HCT116 (cell line): ENCODE measurements around the gene CCDC187. TPM values are rescaled to one million over a fixed set of nuclear protein-coding genes. Genes with fewer than 3 reads are reported as not detected.

Experiments
- ATAC-seq: fragments of 200-7000 bp; cut with Tn5 transposase; 2 replicates; pipeline ENCODE4 v1.9.1; 2020; ENCODE audit warnings: mild to moderate bottlenecking, moderate library complexity
- BruUV-seq: library from RNA; stranded (reverse); fragments of 400-500 nt; replicated peaks from 2 replicates; lab custom pipeline; 2021; lab: Mats Ljungman, UMichigan
- CTCF ChIA-PET: fragments of 300-600 bp; sonication (Branson Sonifier 250); formaldehyde crosslinking; loops from one replicate; lab custom pipeline; 2021; ENCODE audit warnings: antibody characterized with exemption; lab: Charles Lee
- POLR2A ChIA-PET: fragments of 300-600, 350-600 bp; sonication (Branson Sonifier 250); formaldehyde crosslinking; loops from one replicate; lab custom pipeline; 2021; ENCODE audit warnings: antibody characterized with exemption; lab: Charles Lee
- RAD21 ChIA-PET, 2 experiments: fragments of 300-600 bp; sonication (Branson Sonifier 250); formaldehyde crosslinking; loops; one replicate each; lab custom pipeline; 2023; ENCODE audit warnings: low total read pairs in 2 of 2; ENCODE audit not compliant: uncharacterized antibody in 2 of 2, unreplicated experiment in 2 of 2, low non-redundant PET in 1 of 2; lab: Charles Lee
- DNase-seq: peaks from one replicate; pipeline ENCODE4 v3.0.0-alpha.2; 2010; ENCODE audit warnings: low read depth, low spot score
- H2AFZ ChIP-seq: fragments of 200-600 bp; shearing (Covaris generic), sonication (generic); 2 replicates; pipeline ENCODE4 v1.6.1; 2017; ENCODE audit warnings: low read depth, mixed run types, mixed read lengths, antibody characterized with exemption, low read length; ENCODE audit not compliant: poor library complexity, severe bottlenecking
- H3K27ac ChIP-seq: 2 replicates; pipeline ENCODE4 v1.5.1; 2012; ENCODE audit warnings: low read depth, low read length
- H3K27me3 ChIP-seq: fragments of 200-600 bp; sonication (generic); 2 replicates; pipeline ENCODE4 v1.6.1; 2016; ENCODE audit warnings: mixed run types, low read length, mixed read lengths; ENCODE audit not compliant: insufficient read depth
- H3K36me3 ChIP-seq, 2 experiments: fragments of 200-500 bp in 1 of 2; fragments of 200-600 bp in 1 of 2; sonication (Bioruptor generic) in 1 of 2; sonication (generic) in 1 of 2; 2 replicates each; pipeline versions ENCODE4 v1.5.1 to v1.6.1; 2014 to 2016; ENCODE audit warnings: low read length in 2 of 2, inconsistent platforms in 1 of 2, mixed read lengths in 1 of 2, mixed run types in 1 of 2; ENCODE audit not compliant: insufficient read depth in 2 of 2, control insufficient read depth in 1 of 2
- H3K4me1 ChIP-seq, 2 experiments: fragments of 200-600 bp in 1 of 2; sonication (generic) in 1 of 2; 2 replicates each; pipeline versions ENCODE4 v1.5.1 to v1.6.1; 2012 to 2017; ENCODE audit warnings: low read length in 2 of 2, inconsistent platforms in 1 of 2, mild to moderate bottlenecking in 1 of 2, mixed read lengths in 1 of 2, mixed run types in 1 of 2, moderate library complexity in 1 of 2; ENCODE audit not compliant: insufficient read depth in 2 of 2, control insufficient read depth in 1 of 2
- H3K4me2 ChIP-seq: fragments of 200-600 bp; sonication (generic); 2 replicates; pipeline ENCODE4 v1.6.1; 2017; ENCODE audit warnings: mixed run types, low read length, mixed read lengths
- H3K4me3 ChIP-seq, 2 experiments: fragments of 200-600 bp in 1 of 2; sonication (generic) in 1 of 2; replicated peaks in 1 of 2; 2 replicates each; pipeline ENCODE4 v1.5.1; 2011 to 2016; ENCODE audit warnings: low read length in 2 of 2, control low read depth in 1 of 2, low read depth in 1 of 2, mild to moderate bottlenecking in 1 of 2, mixed read lengths in 1 of 2, mixed run types in 1 of 2
- H3K79me2 ChIP-seq: fragments of 200-600 bp; sonication (generic); 2 replicates; pipeline ENCODE4 v1.6.1; 2017; ENCODE audit warnings: mild to moderate bottlenecking, mixed run types, low read length, moderate library complexity, mixed read lengths; ENCODE audit not compliant: insufficient read depth
- H3K9ac ChIP-seq: fragments of 200-600 bp; sonication (generic); 2 replicates; pipeline ENCODE4 v1.6.1; 2016; ENCODE audit warnings: low read length, mixed read lengths
- H3K9me2 ChIP-seq: fragments of 200-600 bp; sonication (generic), shearing (Covaris generic); 2 replicates; pipeline ENCODE4 v1.6.1; 2017; ENCODE audit warnings: mixed run types, mild to moderate bottlenecking, moderate library complexity; ENCODE audit not compliant: insufficient read depth
- H3K9me3 ChIP-seq, 2 experiments: fragments of 200-500 bp in 1 of 2; fragments of 200-600 bp in 1 of 2; sonication (Bioruptor generic) in 1 of 2; sonication (generic) in 1 of 2; 2 replicates each; pipeline ENCODE4 v1.6.1; 2014 to 2017; ENCODE audit warnings: low read length in 2 of 2, mixed read lengths in 2 of 2, inconsistent platforms in 1 of 2, low read depth in 1 of 2, mild to moderate bottlenecking in 1 of 2, mixed run types in 1 of 2, moderate library complexity in 1 of 2; ENCODE audit not compliant: control insufficient read depth in 1 of 2, insufficient read depth in 1 of 2
- H4K20me1 ChIP-seq: fragments of 200-600 bp; sonication (generic), shearing (Covaris generic); 2 replicates; pipeline ENCODE4 v1.6.1; 2017; ENCODE audit warnings: mixed run types, mild to moderate bottlenecking, moderate library complexity; ENCODE audit not compliant: insufficient read depth
- ATF3 ChIP-seq: IDR thresholded peaks from 2 replicates; pipeline ENCODE4 v1.6.1; 2012
- CEBPB ChIP-seq: IDR thresholded peaks from 2 replicates; pipeline ENCODE4 v1.6.1; 2012; ENCODE audit warnings: low read depth
- EGR1 ChIP-seq: IDR thresholded peaks from 2 replicates; pipeline ENCODE4 v1.6.1; 2012; ENCODE audit warnings: low read depth
- ELF1 ChIP-seq: IDR thresholded peaks from 2 replicates; pipeline ENCODE4 v1.6.1; 2012; ENCODE audit warnings: low read depth, borderline replicate concordance
- EZH2 ChIP-seq: fragments of 200-600 bp; sonication (generic); IDR thresholded peaks from 2 replicates; pipeline ENCODE4 v1.6.1; 2017; ENCODE audit warnings: antibody characterized with exemption, mixed run types
- EZH2phosphoT487 ChIP-seq: fragments of 200-600 bp; IDR thresholded peaks from 2 replicates; pipeline ENCODE4 v1.6.1; 2018; ENCODE audit warnings: antibody characterized with exemption, borderline replicate concordance
- POLR2A ChIP-seq: IDR thresholded peaks from 2 replicates; pipeline ENCODE4 v1.7.0; 2011; ENCODE audit warnings: borderline replicate concordance; ENCODE audit not compliant: insufficient read depth, insufficient read length; ENCODE audit errors: extremely low read depth
- POLR2AphosphoS5 ChIP-seq: IDR thresholded peaks from 2 replicates; pipeline ENCODE4 v1.6.1; 2011; ENCODE audit warnings: mild to moderate bottlenecking, low read depth, low read length, moderate library complexity
- SIN3A ChIP-seq: IDR thresholded peaks from 2 replicates; pipeline ENCODE4 v1.6.1; 2012; ENCODE audit warnings: low read depth
- TCF7L2 ChIP-seq: IDR thresholded peaks from 2 replicates; pipeline ENCODE4 v1.7.0; 2011; ENCODE audit warnings: borderline replicate concordance, inconsistent platforms; ENCODE audit not compliant: insufficient read depth, insufficient read length; ENCODE audit errors: extremely low read depth
- YY1 ChIP-seq: IDR thresholded peaks from 2 replicates; pipeline ENCODE4 v1.6.1; 2011; ENCODE audit warnings: low read length, low read depth, moderate library complexity, mild to moderate bottlenecking; ENCODE audit not compliant: insufficient replicate concordance; ENCODE audit errors: extremely low read depth
- ZFX ChIP-seq: fragments of 450-650 bp; IDR thresholded peaks from 2 replicates; pipeline ENCODE4 v1.6.1; 2017
- ZNF274 ChIP-seq: fragments of 200-500 bp; sonication (Bioruptor generic); IDR thresholded peaks from 2 replicates; pipeline ENCODE4 v1.6.1; 2014; ENCODE audit warnings: mild to moderate bottlenecking, low read depth, low read length, inconsistent platforms
- intact Hi-C: fragments of 100-400 bp; cut with micrococcal nuclease; formaldehyde crosslinking; loops from 2 replicates; pipeline ENCODE4 v1.10.0; 2022
- total RNA-seq: library from RNA; stranded (reverse); gene quantifications from one replicate; pipeline ENCODE4 v1.2.1, GENCODE V29; 2021; ENCODE audit not compliant: unreplicated experiment
- TF ChIP-seq, protein P1 (sequence below): IDR thresholded peaks from 2 replicates; pipeline ENCODE4 v1.6.1; 2011; ENCODE audit warnings: mild to moderate bottlenecking, low read length, moderate library complexity; ENCODE audit not compliant: insufficient replicate concordance; ENCODE audit errors: extremely low read depth
- TF ChIP-seq, protein P2 (sequence below): IDR thresholded peaks from 2 replicates; pipeline ENCODE4 v1.6.1; 2012
- TF ChIP-seq, protein P3 (sequence below): IDR thresholded peaks from 2 replicates; pipeline ENCODE4 v1.6.1; 2012; ENCODE audit warnings: low read depth

Gene CCDC187
- total RNA-seq, 1 experiment from 2014 or later, result 4.6 TPM

DNA sequence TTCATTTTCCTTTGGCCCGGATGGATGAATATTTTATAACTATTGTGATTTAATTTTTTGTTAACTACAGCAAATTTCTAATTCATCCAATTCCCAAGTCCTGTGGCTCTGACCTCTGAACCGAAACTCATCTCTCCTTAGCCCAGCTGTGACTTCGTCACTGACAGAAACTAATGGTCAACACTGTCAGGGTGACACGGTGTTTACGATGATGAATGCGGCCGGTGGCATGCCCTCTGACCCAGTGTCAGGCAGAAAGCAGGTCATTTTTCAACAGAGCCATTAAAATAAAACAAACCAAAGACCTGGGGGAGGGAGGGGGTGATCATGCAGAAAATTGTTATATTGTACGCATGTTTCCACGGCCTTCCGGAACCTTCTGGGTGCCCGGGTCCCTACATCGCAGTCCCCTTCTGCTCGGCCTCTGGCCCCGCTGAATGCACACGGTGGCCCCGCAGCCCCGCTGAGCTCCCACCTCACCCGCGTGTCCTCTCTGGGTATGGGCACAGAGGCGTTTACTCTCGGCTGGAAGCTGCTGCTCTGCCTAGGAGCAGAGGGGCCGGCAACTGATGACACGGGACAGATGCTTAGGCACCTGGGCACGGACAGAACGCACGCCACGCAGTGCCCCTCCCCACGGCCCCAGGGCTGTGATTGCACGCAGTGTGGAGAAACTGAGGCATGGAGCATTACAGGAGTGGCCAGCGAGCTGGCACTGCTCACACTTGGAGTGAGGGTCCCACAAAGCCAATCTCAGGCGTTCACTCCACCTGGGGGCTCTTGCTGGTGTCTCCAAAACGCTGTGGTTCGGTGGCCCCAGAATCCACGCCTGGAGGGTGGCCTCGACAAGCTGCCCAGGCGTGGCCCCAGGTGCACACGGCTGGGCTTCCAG, 8.1 kb downstream of the CCDC187 start:
- intact Hi-C loops, result no loop called here

More for the DNA sequence above, 8.1 kb downstream of the CCDC187 start:
- Histone ChIP-seq H3K4me2 (no peak overlapping the region), H3K4me1 (peaks cover 8 to 12% of the 10 kb centered on the region in 2 experiments; a peak in 3 of 4 replicates), H3K79me2 (no peaks in the 10 kb centered on the region), H3K9me2 (no peaks in the 10 kb centered on the region), H3K9me3 (peaks cover 0 to 5% of the 10 kb centered on the region in 2 experiments; a peak in 1 of 4 replicates), H3K27ac (no peak overlapping the region), H3K27me3 (no peaks in the 10 kb centered on the region), H3K4me3 (no peak overlapping the region), H4K20me1 (no peaks in the 10 kb centered on the region), H2AFZ (no peak overlapping the region), H3K36me3 (no peaks in the 10 kb centered on the region), H3K9ac (no peak overlapping the region)
- DNase-seq (no peak), ATAC-seq (no peak)
- ChIA-PET POLR2A (no interaction called here), RAD21 (no interaction called here), CTCF (no interaction called here)
- BruUV-seq, result no TSS peak
- TF ChIP-seq CEBPB, result no peak
- no peak for TF ChIP-seq POLR2A
- TF ChIP-seq ELF1, result no peak
- no peak for TF ChIP-seq EZH2
- no peak for TF ChIP-seq POLR2AphosphoS5
- TF ChIP-seq EZH2phosphoT487, result no peak
- TF ChIP-seq ZNF274, result no peak
- no peak for TF ChIP-seq ZFX
- TF ChIP-seq, protein P1, sequence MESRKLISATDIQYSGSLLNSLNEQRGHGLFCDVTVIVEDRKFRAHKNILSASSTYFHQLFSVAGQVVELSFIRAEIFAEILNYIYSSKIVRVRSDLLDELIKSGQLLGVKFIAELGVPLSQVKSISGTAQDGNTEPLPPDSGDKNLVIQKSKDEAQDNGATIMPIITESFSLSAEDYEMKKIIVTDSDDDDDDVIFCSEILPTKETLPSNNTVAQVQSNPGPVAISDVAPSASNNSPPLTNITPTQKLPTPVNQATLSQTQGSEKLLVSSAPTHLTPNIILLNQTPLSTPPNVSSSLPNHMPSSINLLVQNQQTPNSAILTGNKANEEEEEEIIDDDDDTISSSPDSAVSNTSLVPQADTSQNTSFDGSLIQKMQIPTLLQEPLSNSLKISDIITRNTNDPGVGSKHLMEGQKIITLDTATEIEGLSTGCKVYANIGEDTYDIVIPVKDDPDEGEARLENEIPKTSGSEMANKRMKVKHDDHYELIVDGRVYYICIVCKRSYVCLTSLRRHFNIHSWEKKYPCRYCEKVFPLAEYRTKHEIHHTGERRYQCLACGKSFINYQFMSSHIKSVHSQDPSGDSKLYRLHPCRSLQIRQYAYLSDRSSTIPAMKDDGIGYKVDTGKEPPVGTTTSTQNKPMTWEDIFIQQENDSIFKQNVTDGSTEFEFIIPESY, result no peak
- no peak for TF ChIP-seq YY1
- TF ChIP-seq ATF3, result no peak
- no peak for TF ChIP-seq EGR1
- no peak for TF ChIP-seq SIN3A
- TF ChIP-seq, protein P2, sequence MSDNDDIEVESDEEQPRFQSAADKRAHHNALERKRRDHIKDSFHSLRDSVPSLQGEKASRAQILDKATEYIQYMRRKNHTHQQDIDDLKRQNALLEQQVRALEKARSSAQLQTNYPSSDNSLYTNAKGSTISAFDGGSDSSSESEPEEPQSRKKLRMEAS, result no peak
- TF ChIP-seq, protein P3, sequence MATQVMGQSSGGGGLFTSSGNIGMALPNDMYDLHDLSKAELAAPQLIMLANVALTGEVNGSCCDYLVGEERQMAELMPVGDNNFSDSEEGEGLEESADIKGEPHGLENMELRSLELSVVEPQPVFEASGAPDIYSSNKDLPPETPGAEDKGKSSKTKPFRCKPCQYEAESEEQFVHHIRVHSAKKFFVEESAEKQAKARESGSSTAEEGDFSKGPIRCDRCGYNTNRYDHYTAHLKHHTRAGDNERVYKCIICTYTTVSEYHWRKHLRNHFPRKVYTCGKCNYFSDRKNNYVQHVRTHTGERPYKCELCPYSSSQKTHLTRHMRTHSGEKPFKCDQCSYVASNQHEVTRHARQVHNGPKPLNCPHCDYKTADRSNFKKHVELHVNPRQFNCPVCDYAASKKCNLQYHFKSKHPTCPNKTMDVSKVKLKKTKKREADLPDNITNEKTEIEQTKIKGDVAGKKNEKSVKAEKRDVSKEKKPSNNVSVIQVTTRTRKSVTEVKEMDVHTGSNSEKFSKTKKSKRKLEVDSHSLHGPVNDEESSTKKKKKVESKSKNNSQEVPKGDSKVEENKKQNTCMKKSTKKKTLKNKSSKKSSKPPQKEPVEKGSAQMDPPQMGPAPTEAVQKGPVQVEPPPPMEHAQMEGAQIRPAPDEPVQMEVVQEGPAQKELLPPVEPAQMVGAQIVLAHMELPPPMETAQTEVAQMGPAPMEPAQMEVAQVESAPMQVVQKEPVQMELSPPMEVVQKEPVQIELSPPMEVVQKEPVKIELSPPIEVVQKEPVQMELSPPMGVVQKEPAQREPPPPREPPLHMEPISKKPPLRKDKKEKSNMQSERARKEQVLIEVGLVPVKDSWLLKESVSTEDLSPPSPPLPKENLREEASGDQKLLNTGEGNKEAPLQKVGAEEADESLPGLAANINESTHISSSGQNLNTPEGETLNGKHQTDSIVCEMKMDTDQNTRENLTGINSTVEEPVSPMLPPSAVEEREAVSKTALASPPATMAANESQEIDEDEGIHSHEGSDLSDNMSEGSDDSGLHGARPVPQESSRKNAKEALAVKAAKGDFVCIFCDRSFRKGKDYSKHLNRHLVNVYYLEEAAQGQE, result no peak
- no peak for TF ChIP-seq TCF7L2
